Effector CD8-positive, alpha-beta T cell (primary cell): ENCODE measurements around the gene ZNF211.

Experiments
- DNase-seq: peaks from one replicate; lab custom pipeline; 2025; lab: John Stamatoyannopoulos, UW
- total RNA-seq, 4 experiments: gene quantifications; one replicate each; lab custom pipeline; 2026; lab: John Stamatoyannopoulos, UW

The ZNF211 gene
- total RNA-seq: 58.7 to 91.9 (median 73.4) reads per million in 4 experiments

- peak; percentile 71 for DNase-seq
These were observed at the start of gene ZNF211 for GRCh38 chr19:57632987-57633831. Gene ZNF211, plus strand, starts transcription at chr19:57633168. Its CDS starts 179 bp downstream, at chr19:57633347.

- DNase-seq: peak; percentile 78
These were observed 49.2 kb upstream of the ZNF211 start, which contains the start of gene ZIK1 for GRCh38 chr19:57583521-57584416. Gene ZIK1, plus strand, starts transcription at chr19:57584145. Its CDS starts 212 bp downstream, at chr19:57584357.

GRCh38 chr19:57587529-57587928 lies 45.4 kb upstream of the ZNF211 start:
- no peak for DNase-seq

- no peak for DNase-seq
These were observed 33.6 kb upstream of the ZNF211 start for GRCh38 chr19:57599377-57599760.

GRCh38 chr19:57599761-57600383 lies 33.1 kb upstream of the ZNF211 start, which contains the start of gene ZNF530:
Gene ZNF530, plus strand, starts transcription at chr19:57599885. Its CDS starts 4,461 bp downstream, at chr19:57604346.
- peak; percentile 69 for DNase-seq

- DNase-seq: no peak
These were observed 26.0 kb upstream of the ZNF211 start for GRCh38 chr19:57606931-57607330.

GRCh38 chr19:57611113-57611512 lies 21.9 kb upstream of the ZNF211 start:
- DNase-seq: no peak

GRCh38 chr19:57613941-57614743 lies 18.8 kb upstream of the ZNF211 start, which contains the start of gene ZNF134:
Gene ZNF134, plus strand, starts transcription at chr19:57614242. Its CDS starts 5,227 bp downstream, at chr19:57619469.
- peak; percentile 70 for DNase-seq

- DNase-seq: no peak
These were observed 17.6 kb upstream of the ZNF211 start for GRCh38 chr19:57615346-57615745.

- DNase-seq: no peak
These were observed 12.2 kb upstream of the ZNF211 start for GRCh38 chr19:57620673-57621348.

GRCh38 chr19:57623091-57623490 lies 9.9 kb upstream of the ZNF211 start:
- no peak for DNase-seq

- DNase-seq: no peak
These were observed 814 bp downstream of the ZNF211 start for GRCh38 chr19:57633832-57634131.

GRCh38 chr19:57637379-57637778 lies 4.4 kb downstream of the ZNF211 start:
- DNase-seq: no peak

GRCh38 chr19:57641715-57642234 lies 8.8 kb downstream of the ZNF211 start:
- no peak for DNase-seq

GRCh38 chr19:57642396-57643046 lies 9.6 kb downstream of the ZNF211 start:
- no peak for DNase-seq

- DNase-seq: no peak
These were observed 10.8 kb downstream of the ZNF211 start for GRCh38 chr19:57643734-57644133.

GRCh38 chr19:57648331-57649003 lies 15.5 kb downstream of the ZNF211 start:
- DNase-seq: no peak

GRCh38 chr19:57651654-57651996 lies 18.7 kb downstream of the ZNF211 start:
- DNase-seq: no peak

GRCh38 chr19:57653689-57654088 lies 20.7 kb downstream of the ZNF211 start:
- DNase-seq: no peak
